ENCODE results near the gene CADM4.
A peak's percentile ranks its signal among the peaks of the same experiment; 100 is the strongest.
"Not testable (repeated sequence)": the region's sequence is repeated elsewhere in the genome, so short reads cannot be mapped to it uniquely, and the experiment has no call there.

The CADM4 gene

GRCh38 chr19:43660971-43661360 is 21.3 kb upstream of the CADM4 start:
- DNase-seq = no peak

GRCh38 chr19:43660301-43660970 is 20.8 kb upstream of the CADM4 start:
- DNase-seq = no peak

GRCh38 chr19:43658494-43658893 is 18.8 kb upstream of the CADM4 start:
- no peak for DNase-seq

GRCh38 chr19:43658001-43658400 is 18.4 kb upstream of the CADM4 start:
- DNase-seq = no peak

- DNase-seq = no peak
Measured at GRCh38 chr19:43656436-43656835, 16.8 kb upstream of the CADM4 start.

- no peak for DNase-seq
Measured at GRCh38 chr19:43652546-43652874, 12.9 kb upstream of the CADM4 start.

- DNase-seq = peak; percentile 48
Measured at GRCh38 chr19:43651758-43652545, 12.3 kb upstream of the CADM4 start.

- not testable (repeated sequence) for DNase-seq
Measured at GRCh38 chr19:43650276-43650675, 10.6 kb upstream of the CADM4 start.

- no peak for DNase-seq
Measured at GRCh38 chr19:43649514-43649913, 9.9 kb upstream of the CADM4 start.

GRCh38 chr19:43648633-43649032 is 9.0 kb upstream of the CADM4 start:
- no peak for DNase-seq

- no peak for DNase-seq
Measured at GRCh38 chr19:43644181-43644580, 4.5 kb upstream of the CADM4 start.

- DNase-seq = peak; percentile 20
Measured at GRCh38 chr19:43643326-43643725, 3.7 kb upstream of the CADM4 start.

- DNase-seq = no peak
Measured at GRCh38 chr19:43642531-43642930, 2.9 kb upstream of the CADM4 start.

GRCh38 chr19:43641333-43641732 is 1.7 kb upstream of the CADM4 start:
- DNase-seq = no peak

GRCh38 chr19:43640424-43640757 is 741 bp upstream of the CADM4 start:
- no peak for DNase-seq

- DNase-seq = no peak
Measured at GRCh38 chr19:43638995-43639518, 593 bp downstream of the CADM4 start.

GRCh38 chr19:43638214-43638994 is 1.2 kb downstream of the CADM4 start:
- no peak for DNase-seq

GRCh38 chr19:43636121-43636683 is 3.4 kb downstream of the CADM4 start:
- DNase-seq = no peak

- not testable (repeated sequence) for DNase-seq
Measured at GRCh38 chr19:43635561-43635940, 4.1 kb downstream of the CADM4 start.

- DNase-seq = no peak
Measured at GRCh38 chr19:43634872-43635560, 4.6 kb downstream of the CADM4 start.

- DNase-seq = no peak
Measured at GRCh38 chr19:43634506-43634871, 5.2 kb downstream of the CADM4 start.

- no peak for DNase-seq
Measured at GRCh38 chr19:43634068-43634467, 5.6 kb downstream of the CADM4 start.

- no peak for DNase-seq
Measured at GRCh38 chr19:43633520-43633919, 6.1 kb downstream of the CADM4 start.

Data from NCI-H2029 (cell line).